HG02840 (cell line): ENCODE measurements around the gene TMEM150A.
"Not testable (repeated sequence)": the region's sequence is repeated elsewhere in the genome, so short reads cannot be mapped to it uniquely, and the experiment has no call there.

Experiments
- ATAC-seq: cut with Tn5 transposase; IDR thresholded peaks from one replicate; pipeline ENCODE4 v1.9.1; 2021; ENCODE audit warnings: mild to moderate bottlenecking, moderate library complexity, moderate number of reproducible peaks; ENCODE audit not compliant: unreplicated experiment, low FRiP score

TMEM150A gene

DNA sequence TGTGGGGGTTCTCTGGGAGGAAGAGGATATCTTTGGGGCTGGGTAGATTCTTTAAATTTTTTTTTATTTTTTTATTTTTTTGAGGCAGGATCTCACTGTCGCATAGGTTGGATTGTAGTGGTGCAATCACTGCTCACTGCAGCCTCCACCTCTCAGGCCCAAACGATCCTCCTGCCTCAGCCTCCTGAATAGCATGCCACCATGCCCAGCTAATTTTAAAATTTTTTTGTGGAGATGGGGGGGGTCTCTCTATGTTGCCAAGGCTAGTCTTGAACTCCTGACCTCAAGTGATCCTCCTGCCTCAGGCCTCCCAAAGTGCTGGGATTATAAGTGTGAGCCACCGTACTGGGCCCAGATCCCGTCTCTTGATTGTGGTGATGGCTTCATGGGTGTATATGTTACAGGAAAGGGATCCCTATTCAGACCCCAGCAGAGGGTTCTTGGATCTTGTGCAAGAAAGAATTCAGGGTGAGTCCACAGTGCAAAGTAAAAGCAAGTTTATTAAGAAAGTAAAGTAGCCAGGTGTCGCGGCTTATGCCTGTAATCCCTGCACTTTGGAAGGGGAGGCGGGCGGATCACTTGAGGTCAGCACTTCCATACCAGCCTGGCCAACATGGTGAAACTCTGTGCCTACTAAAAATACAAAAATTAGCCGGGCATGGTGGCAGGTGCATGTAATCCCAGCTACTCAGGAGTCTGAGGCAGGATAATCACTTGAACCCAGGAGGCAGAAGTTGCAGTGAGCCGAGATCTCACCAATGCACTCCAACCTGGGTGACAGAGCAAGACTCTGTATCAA, 11.4 kb upstream of the TMEM150A start:
- no peak for ATAC-seq

GRCh38 chr2:85611705-85612587, 9.4 kb upstream of the TMEM150A start, which contains the start of gene C2orf68:
C2orf68 (minus strand) TSS chr2:85612066; CDS start chr2:85611984, 82 bp downstream.
- peak; percentile 71 for ATAC-seq

GRCh38 chr2:85611217-85611704, 8.8 kb upstream of the TMEM150A start:
- ATAC-seq, result no peak

DNA sequence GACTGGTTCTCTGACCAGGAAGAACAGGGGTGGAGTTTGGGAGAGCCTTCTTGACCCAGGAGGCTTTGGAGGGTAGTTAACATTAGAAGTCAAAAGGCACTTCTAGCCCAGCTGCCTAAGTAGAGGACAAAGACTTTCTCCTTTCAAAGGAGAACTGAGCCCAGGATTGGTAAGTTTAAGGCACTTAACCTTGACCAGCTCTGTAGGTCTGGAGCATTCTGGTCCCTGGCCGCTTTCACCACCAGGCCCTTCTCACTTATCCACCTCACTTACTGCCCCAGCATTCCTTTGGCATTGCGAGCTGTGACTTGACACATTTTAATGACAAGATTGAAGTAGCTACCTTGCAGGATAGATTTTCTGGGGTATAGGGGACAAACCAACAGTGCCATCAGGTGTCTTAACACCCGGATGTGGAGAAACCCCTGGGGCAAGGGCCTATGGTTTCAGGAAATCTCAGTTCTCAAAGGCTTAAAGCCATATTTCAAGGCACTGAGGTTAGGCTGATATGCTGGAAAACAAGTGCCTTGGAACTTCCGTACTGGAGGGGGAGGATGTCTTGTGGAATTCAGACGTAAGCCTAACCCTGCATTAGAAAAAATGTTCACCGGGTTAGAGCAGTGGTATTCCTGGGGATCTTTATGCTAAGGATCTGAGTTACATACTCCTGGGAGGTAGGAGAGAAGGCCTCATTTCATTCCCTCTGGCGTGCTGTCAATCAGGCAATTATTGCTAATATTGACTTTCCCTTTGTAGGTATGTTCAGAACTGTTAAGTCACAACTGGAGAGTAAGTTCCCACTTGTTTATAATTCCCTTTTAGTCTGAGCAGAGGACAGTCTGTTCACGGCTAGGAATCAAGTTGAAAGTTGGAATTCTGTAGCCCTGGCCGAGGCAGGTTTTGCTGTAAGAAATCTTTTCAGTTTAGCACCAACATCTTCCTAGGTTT, 5.0 kb upstream of the TMEM150A start:
- no peak for ATAC-seq

DNA sequence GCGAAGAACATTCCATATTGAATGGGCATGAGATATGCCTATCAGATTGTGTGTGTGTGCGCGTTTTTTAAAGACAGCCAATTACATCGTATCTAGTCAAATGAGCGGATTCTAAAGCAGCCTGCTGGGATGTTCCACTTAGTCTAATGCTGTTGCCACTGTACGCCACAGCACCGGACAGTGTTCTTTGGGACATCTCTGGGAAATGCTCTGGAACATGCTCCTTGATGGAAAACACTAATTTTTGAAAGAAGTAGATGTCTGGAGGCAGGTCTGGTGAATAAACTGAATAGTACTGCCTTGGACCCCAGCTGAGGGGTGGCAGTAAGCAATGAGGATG, 3.6 kb upstream of the TMEM150A start:
- no peak for ATAC-seq

GRCh38 chr2:85605406-85606115, 3.1 kb upstream of the TMEM150A start:
- ATAC-seq, result no peak

DNA sequence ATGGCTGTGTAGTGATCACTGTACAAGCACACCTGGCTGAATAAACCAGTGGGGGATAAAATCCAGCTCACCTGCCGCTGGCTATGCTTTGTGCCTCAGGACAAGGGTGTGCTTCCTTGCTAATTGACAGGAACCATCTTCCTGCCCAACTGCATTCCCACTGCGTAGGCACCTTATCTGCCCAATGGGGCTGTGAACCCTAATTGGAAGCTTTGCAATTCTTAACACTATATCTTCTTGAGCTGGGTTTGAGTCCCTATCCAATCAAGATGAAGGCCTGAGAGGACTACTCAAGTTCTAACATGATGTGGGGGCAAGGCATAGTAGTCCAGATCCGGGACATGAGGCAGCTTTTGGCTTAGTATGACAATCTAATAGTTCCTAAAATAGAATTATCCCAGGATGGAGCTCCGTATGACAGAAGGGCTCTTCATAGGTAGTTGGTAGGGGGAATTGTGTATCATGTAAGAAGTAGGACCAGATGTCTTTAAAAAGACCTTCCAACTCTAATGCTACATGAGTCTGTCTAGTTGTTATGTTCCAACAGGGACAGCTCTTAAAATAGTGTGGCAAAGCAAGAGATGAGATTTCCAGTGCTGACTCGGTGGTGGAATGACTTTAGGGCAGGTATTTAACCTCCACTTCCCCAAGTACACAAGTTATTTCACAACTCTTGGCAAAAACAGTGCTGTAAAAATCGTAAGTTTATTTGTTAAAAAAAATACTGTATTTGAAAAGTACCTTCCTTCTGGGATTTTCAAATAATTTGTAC, 2.3 kb upstream of the TMEM150A start:
- ATAC-seq, result no peak

GRCh38 chr2:85604133-85604444, 1.6 kb upstream of the TMEM150A start:
- ATAC-seq, result not testable (repeated sequence)

DNA sequence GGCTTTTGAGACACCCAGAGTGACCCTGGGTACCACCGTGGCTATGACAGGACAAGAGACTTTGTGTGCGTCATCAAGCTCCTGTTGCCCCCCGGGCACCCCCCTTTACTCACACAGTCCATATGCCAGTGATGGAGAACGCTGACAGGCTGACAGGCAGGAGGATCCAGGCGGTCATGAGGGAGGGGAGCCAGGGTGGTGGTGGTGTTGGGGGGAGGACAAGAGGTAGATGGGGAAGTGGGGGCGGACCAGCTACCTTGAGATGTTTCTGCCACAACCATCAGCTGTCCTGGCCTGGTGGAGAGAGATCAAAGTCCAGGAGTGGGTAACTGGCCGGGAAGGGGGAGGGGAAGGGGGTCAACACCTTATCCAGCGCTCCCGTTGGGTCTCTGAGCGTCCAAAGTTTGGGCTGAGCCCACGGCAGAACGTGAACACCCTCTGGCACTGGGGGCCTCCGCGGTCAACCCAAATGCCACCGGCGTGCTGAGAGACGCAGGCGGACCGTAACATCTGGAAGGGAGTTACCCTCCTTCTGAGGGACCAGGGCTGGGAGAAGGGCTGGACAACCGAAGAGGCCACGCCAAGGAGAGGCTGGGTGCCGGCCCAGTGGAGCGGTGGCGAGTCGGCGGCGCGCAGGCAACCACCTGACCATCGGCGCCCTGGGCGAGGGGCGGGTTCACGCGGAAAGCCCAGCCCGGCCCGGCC, 575 bp downstream of the TMEM150A start:
- peak; percentile 41 for ATAC-seq

- ATAC-seq, result no peak
Observed at GRCh38 chr2:85600951-85601770, 1.3 kb downstream of the TMEM150A start.

DNA sequence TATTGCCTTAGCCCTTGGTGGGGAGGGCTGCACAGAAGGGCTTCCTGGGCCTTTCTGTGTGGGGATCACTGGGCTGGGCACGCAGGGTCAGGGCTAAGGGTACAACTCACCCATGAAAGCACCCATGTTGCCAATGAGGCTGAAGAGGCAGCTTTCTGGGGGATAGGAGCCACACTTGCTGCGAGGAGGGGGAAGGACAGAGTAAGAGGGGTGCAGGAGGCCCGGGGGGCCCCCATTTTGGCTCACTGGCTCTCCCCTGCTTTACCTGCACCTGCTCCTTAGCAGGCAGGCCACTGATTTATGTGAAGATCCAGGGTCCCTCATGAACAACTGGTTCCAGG, 2.3 kb downstream of the TMEM150A start:
- ATAC-seq, result no peak

GRCh38 chr2:85599468-85600234, 2.8 kb downstream of the TMEM150A start:
- no peak for ATAC-seq

- ATAC-seq, result no peak
Observed at GRCh38 chr2:85598594-85599340, 3.7 kb downstream of the TMEM150A start.

- ATAC-seq, result no peak
Observed at GRCh38 chr2:85597241-85597640, 5.3 kb downstream of the TMEM150A start.

GRCh38 chr2:85596486-85597143, 5.9 kb downstream of the TMEM150A start:
- no peak for ATAC-seq

GRCh38 chr2:85596026-85596333, 6.5 kb downstream of the TMEM150A start:
- ATAC-seq, result no peak
